ENCODE results near the gene PTAFR.

DNA sequence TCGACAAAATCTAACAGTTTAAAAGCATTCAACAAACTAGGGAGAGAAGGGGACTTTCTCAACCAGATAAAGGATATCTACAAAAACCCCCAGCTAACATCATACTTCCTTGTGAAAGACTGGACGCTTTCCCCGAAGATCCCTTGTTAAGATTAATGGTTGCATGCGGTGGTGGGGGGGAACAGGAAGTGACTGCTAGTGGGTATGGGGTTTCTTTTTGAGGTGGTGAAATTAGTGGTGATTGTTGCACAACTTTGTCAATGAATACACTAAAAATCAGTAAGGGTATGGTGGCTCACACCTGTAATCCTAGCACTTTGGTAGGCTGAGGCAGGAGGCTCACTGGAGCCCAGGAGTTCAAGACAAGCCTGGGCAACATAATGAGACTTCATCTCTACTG is 61.2 kb downstream of the PTAFR start:
- no peak for TF ChIP-seq CTCF (IDR thresholded peaks at IDR 0.05)
- TF ChIP-seq POLR2A (IDR thresholded peaks at IDR 0.05): no peak
